ENCODE results near the gene MAPK8IP3. TPM values are rescaled to one million over a fixed set of nuclear protein-coding genes. Genes with fewer than 3 reads are reported as not detected.

MAPK8IP3 gene, protein sequence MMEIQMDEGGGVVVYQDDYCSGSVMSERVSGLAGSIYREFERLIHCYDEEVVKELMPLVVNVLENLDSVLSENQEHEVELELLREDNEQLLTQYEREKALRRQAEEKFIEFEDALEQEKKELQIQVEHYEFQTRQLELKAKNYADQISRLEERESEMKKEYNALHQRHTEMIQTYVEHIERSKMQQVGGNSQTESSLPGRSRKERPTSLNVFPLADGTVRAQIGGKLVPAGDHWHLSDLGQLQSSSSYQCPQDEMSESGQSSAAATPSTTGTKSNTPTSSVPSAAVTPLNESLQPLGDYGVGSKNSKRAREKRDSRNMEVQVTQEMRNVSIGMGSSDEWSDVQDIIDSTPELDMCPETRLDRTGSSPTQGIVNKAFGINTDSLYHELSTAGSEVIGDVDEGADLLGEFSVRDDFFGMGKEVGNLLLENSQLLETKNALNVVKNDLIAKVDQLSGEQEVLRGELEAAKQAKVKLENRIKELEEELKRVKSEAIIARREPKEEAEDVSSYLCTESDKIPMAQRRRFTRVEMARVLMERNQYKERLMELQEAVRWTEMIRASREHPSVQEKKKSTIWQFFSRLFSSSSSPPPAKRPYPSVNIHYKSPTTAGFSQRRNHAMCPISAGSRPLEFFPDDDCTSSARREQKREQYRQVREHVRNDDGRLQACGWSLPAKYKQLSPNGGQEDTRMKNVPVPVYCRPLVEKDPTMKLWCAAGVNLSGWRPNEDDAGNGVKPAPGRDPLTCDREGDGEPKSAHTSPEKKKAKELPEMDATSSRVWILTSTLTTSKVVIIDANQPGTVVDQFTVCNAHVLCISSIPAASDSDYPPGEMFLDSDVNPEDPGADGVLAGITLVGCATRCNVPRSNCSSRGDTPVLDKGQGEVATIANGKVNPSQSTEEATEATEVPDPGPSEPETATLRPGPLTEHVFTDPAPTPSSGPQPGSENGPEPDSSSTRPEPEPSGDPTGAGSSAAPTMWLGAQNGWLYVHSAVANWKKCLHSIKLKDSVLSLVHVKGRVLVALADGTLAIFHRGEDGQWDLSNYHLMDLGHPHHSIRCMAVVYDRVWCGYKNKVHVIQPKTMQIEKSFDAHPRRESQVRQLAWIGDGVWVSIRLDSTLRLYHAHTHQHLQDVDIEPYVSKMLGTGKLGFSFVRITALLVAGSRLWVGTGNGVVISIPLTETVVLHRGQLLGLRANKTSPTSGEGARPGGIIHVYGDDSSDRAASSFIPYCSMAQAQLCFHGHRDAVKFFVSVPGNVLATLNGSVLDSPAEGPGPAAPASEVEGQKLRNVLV (N-terminal part only)
- total RNA-seq, result 45.0 TPM

DNA sequence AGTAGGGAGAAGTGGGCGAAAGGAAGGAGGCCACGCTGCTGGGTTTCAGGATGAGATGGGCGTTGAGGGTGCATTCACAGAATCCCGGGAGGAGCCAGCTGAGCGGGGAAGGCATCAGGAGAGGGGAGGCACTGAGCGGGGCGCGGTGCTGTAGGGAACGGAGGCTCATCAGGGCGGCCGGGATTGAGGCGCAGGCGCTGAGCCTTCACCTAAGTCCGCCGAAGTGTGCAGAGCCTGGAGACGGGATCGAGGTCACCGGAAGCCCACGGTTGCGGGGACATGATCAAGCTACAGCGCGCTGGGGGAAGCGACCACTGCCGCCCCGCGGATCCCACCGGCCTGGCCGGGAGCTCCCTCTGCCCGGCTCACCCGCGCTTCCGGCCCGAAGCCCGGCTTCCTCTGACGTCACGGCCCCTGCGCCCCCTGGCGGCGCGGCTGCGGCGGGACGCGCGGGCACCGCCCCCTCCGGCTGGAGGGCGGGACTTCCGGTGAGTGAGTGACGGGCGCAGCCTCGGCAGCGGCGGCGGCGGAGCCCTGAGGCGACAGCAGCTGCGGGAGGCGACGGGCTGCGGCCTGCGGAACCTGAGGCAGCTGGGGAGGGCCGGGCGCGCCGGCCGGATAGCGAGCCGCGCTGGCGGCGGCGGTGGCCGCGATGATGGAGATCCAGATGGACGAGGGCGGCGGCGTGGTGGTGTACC lies at the start of gene MAPK8IP3:
MAPK8IP3 (plus strand) TSS at position 508 of the 698 bp plus-strand sequence; CDS start at position 653, 145 bp downstream.
- DNase-seq, result peak; percentile 97

DNA sequence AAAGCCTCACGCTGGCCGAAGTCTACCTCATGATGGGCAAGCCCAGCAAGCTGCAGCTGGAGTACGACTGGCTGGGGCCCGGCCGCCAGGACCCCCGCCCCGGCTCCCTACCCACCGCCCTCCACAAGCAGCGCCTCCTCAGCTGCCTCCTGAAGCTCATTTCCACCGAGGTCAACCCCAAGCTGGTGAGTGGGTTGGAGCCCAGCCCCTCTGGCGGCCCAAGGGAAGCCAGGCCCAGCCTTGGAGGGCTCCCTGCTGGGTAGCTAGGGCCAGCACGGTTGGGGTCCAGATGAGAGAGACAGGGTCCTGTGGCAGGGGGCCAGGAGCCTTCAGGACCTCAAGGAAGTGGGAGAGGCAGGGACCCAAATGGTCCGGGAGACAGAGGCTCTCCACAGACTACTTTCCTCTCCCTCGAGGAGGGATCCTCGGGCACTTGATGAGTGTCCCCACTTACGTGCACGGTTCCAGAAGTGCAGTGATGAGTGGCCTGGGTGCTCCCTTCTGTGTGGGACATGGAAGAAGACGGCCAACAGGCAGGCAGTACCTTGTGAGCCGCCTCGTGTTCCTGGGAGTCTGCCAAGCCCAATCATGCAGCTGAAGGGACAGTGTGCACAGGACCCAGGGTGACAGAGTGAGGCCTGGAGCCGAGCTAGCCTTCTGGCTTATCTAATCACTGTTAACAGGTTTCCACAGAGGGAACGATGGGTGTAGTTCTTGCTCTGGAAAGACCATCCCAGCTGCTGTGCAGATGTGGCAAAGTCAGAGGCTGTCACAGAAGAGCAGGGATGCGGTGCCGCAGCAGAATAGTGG lies 49.0 kb upstream of the MAPK8IP3 start:
- DNase-seq, result no peak

DNA sequence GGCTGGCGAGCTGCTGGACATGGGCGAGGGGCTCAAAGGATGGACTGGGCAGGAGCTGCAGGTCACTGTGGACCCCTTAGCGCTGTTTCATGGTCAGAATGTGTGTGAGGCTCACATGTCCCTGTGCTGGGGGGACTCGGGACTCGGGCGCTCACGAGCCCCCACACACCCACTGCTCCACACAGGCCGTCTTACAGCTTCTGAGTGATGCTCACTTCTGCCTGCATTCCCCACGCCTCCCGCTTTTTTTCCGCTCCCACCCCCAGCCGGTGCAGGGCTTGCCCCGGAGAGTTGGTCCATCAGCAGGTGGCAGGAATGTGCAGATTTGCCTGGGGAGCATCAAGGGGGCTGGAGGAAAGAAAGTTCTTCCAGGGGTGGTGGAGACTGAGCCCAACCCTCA lies 48.2 kb upstream of the MAPK8IP3 start:
- DNase-seq, result no peak

GRCh38 chr16:1659031-1659430 lies 47.0 kb upstream of the MAPK8IP3 start:
- DNase-seq, result no peak

DNA sequence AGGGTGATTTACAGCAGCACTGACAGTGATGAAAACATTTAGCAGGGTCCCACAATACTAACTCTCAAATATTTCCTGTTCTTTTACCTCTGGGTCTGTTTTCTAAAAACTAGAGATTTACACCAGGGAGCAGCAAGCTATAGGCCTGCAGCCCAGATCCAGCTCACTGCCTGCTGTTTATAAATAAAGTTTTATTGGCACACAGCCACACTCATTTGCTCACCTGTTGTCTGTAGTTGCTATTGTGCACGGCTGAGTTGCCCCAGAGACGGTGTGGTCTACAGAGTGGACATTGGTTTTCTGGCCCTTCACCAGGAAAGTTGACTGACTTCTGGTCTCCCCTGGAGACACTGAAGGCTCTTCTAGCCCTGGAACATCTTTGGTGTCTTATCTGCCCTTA lies 44.2 kb upstream of the MAPK8IP3 start:
- DNase-seq, result no peak

- no peak for DNase-seq
Measured at GRCh38 chr16:1662543-1662942, 43.5 kb upstream of the MAPK8IP3 start.

GRCh38 chr16:1665829-1666228 lies 40.2 kb upstream of the MAPK8IP3 start:
- no peak for DNase-seq

- no peak for DNase-seq
Measured at GRCh38 chr16:1666316-1666715, 39.7 kb upstream of the MAPK8IP3 start.

DNA sequence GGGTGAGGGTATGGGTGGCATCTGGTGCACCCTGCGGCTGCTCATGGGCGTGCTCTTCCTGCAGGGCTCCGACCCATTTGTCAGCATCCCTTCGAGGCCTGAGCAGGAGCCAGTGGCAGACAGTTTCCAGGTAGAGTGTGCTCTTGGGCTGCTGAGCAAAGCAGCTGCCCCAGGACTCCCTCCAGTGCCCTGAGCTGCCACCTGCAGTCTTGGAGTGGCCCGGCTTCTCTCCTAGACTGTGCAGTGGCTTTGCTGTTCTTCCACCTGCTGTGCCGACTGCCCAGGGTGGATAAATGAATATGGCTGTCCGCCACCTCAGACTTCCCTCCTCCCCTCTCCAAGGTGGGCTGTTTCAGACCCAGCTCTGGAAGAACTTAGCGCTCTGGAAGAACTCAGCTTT lies 38.7 kb upstream of the MAPK8IP3 start:
- no peak for DNase-seq

GRCh38 chr16:1667916-1668315 lies 38.1 kb upstream of the MAPK8IP3 start:
- DNase-seq, result no peak

GRCh38 chr16:1668612-1669319 lies 37.2 kb upstream of the MAPK8IP3 start:
- DNase-seq, result no peak

DNA sequence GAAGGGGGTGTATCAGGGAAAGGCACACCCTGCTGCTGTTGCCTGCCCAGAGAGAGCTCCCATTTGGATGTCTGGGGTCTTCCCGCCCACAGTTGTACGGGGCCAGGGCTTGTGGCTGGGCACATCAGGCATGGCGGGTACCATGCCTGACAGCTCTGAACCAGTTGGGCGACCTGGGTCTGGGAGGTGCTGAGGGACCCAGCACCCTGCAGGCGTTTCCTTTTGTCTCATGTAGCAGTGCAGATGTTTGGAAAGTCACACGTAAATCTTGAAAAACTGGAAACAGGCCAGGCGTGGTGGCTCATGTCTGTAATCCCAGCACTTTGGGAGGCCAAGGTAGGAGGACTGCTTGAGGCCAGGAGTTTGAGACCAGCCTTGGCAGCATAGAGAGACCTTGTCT lies 36.3 kb upstream of the MAPK8IP3 start:
- no peak for DNase-seq

- DNase-seq, result no peak
Measured at GRCh38 chr16:1670371-1670770, 35.6 kb upstream of the MAPK8IP3 start.

GRCh38 chr16:1670866-1671265 lies 35.1 kb upstream of the MAPK8IP3 start:
- no peak for DNase-seq

GRCh38 chr16:1673424-1674151 lies 32.4 kb upstream of the MAPK8IP3 start:
- no peak for DNase-seq

- DNase-seq, result no peak
Measured at GRCh38 chr16:1674306-1674705, 31.7 kb upstream of the MAPK8IP3 start.

- no peak for DNase-seq
Measured at GRCh38 chr16:1674751-1675664, 31.0 kb upstream of the MAPK8IP3 start.

GRCh38 chr16:1676661-1677060 lies 29.3 kb upstream of the MAPK8IP3 start:
- DNase-seq, result no peak

Data from tongue (tissue), 2 donors.